Right atrium auricular region (tissue), 2 donors: ENCODE results near the gene SRSF3. TPM values are rescaled to one million over a fixed set of nuclear protein-coding genes. Genes with fewer than 3 reads are reported as not detected.
"Not testable (repeated sequence)": the region's sequence is repeated elsewhere in the genome, so short reads cannot be mapped to it uniquely, and the experiment has no call there.

ENCODE experiments used
- DNase-seq: peaks from one replicate; pipeline ENCODE4 v3.0.0-alpha.2; 2019; ENCODE audit warnings: low spot score
- H3K27ac ChIP-seq, 2 donors: fragments of 200-600 bp; sonication (generic); 1 replicate in 1 of 2; 2 replicates in 1 of 2; pipeline ENCODE4 v1.5.1; 2016 to 2019
- H3K27me3 ChIP-seq, 2 donors: fragments of 200-600 bp; sonication (generic); one replicate each; pipeline versions ENCODE4 v1.5.1 to v1.6.0; 2017 to 2019
- H3K36me3 ChIP-seq: fragments of 200-600 bp; sonication (generic); one replicate; pipeline ENCODE4 v1.5.1; 2016
- H3K4me1 ChIP-seq, 2 donors: fragments of 200-600 bp; sonication (generic); one replicate each; pipeline versions ENCODE4 v1.5.1 to v1.6.0; 2017 to 2019
- H3K4me3 ChIP-seq, 2 donors: fragments of 200-600 bp; sonication (generic); 1 replicate in 1 of 2; 2 replicates in 1 of 2; pipeline ENCODE4 v1.5.1; 2017 to 2019; ENCODE audit warnings: mild to moderate bottlenecking in 1 of 2, moderate library complexity in 1 of 2
- H3K9me3 ChIP-seq, 2 donors: fragments of 200-600 bp; sonication (generic); one replicate each; pipeline ENCODE4 v1.5.1; 2019
- total RNA-seq, 2 donors: library from RNA; depleted of rRNA; stranded (reverse); fragments of >200 nt; gene quantifications; one replicate each; pipeline ENCODE4 v1.1.0, GENCODE V29; 2016
- TF ChIP-seq, protein P1 (sequence below), 2 donors: fragments of 200-600 bp; sonication (generic); IDR thresholded peaks; one replicate each; pipeline ENCODE4 v1.5.1; 2019; ENCODE audit warnings: antibody characterized with exemption in 2 of 2

The SRSF3 gene
- total RNA-seq, 2 donors from 2014 or later, result 51.4 to 97.2 TPM

DNA sequence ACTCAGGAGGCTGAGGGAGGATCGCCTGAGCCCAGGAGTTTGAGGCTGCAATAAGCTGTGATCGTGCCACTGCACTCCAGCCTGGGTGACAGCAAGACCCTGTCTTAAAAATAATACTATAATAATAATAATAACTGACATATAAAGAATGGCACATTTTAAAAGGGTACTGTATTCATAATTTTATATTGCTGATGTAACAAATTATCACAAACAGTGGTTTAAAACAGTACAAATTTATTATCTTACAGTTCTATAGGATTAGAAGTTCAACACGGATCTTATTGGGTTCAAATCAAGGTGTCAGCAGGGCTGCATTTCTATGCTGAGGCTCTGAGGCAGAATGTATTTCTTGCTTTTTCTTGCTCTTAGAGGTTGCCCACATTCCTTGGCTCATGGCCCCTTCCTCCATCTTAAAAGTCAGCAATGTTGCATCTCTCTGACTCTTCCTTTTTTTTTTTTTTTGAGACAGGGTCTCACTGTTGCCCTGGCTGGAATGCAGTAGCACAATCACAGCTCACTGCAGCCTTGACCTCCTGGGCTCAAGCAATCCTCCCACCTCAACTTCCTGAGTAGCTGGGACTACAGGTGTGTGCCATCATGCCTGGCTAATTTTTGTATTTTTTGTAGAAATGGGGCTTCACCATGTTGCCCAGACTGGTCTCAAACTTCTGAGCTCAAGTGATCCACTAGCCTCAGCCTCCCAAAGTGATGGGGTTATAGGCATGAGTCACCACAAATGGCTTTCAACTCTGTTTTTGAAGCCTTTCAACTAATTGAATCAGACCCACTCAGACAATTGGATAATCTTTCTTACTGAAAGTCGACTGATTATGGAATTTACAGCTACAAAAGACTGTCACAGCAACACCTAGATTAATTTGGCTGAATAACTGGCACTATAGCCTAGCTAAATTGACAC lies 22.8 kb upstream of the SRSF3 start:
- H3K9me3 ChIP-seq, result no peaks in the 10 kb centered on the region
- H3K4me3 ChIP-seq, result no peak overlapping the region
- H3K4me1 ChIP-seq, result no peaks in the 10 kb centered on the region
- no peaks in the 10 kb centered on the region for H3K27me3 ChIP-seq
- no peaks in the 10 kb centered on the region for H3K36me3 ChIP-seq
- H3K27ac ChIP-seq, result no peak overlapping the region
- TF ChIP-seq, protein P1, sequence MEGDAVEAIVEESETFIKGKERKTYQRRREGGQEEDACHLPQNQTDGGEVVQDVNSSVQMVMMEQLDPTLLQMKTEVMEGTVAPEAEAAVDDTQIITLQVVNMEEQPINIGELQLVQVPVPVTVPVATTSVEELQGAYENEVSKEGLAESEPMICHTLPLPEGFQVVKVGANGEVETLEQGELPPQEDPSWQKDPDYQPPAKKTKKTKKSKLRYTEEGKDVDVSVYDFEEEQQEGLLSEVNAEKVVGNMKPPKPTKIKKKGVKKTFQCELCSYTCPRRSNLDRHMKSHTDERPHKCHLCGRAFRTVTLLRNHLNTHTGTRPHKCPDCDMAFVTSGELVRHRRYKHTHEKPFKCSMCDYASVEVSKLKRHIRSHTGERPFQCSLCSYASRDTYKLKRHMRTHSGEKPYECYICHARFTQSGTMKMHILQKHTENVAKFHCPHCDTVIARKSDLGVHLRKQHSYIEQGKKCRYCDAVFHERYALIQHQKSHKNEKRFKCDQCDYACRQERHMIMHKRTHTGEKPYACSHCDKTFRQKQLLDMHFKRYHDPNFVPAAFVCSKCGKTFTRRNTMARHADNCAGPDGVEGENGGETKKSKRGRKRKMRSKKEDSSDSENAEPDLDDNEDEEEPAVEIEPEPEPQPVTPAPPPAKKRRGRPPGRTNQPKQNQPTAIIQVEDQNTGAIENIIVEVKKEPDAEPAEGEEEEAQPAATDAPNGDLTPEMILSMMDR (IDR thresholded peaks at IDR 0.05), result no peak
- no peak for DNase-seq

DNA sequence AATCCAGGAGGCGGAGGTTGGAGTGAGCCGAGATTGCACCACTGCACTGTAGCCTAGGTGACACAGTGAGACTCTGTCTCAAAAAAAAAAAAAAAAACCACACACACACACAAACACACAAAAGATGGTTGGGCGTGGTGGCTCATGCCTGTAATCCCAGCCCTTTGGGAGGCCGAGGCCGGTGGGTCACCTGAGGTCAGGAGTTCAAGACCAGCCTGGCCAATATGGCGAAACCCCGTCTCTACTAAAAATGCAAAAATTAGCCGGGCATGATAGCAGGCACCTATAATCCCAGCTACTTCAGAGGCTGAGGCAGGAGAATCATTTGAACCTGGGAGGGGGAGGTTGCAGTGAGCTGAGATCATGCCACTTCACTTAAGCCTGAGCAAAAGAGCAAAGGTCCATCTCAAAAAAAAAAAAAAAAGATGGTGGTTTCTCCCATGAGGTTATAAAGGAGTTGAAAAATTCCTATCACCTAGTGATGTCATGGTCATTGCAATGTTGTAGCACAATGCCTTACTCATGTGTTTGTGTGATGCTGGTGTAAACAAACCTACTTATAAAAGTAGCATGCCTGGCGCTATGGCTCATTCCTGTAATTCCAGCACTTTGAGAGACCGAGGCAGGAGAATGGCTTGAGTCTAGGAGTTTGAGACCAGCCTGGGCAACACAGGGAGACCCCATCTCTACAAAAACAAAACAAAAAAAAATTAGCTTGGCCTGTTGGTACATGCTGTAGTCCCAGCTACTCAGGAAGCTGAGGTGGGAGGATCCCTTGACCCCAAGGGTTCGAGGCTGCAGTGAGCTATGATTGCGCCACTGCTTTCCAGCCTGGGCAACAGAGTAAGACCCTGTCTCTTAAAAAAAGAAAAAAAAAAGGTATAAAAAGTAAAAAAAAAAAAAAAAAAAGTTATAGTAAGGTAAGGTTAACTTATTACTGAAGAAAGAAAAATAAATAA lies 21.5 kb upstream of the SRSF3 start:
- not testable (repeated sequence) for H3K36me3 ChIP-seq, H3K9me3 ChIP-seq, H3K4me3 ChIP-seq, H3K4me1 ChIP-seq, DNase-seq, H3K27me3 ChIP-seq, H3K27ac ChIP-seq

DNA sequence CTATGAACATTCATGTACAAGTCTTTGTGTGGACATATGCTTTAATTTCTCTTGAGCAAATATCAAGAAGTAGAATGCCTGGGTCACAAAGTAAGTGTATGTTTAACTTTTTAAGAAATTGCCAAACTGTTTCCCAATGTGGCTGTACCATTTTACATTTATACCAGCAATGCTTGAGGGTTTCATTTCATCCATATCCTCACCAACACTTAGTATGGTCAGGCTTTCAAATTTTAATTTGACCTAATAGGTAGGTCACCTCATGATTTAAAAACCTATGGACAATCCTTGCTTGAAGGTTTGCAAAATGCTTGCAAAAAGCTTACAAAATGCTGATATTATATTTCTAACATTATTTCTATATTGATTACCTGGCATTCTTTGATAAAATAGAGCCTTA lies 19.5 kb upstream of the SRSF3 start:
- Histone ChIP-seq H3K27ac (no peak overlapping the region), H3K4me3 (no peak overlapping the region)

DNA sequence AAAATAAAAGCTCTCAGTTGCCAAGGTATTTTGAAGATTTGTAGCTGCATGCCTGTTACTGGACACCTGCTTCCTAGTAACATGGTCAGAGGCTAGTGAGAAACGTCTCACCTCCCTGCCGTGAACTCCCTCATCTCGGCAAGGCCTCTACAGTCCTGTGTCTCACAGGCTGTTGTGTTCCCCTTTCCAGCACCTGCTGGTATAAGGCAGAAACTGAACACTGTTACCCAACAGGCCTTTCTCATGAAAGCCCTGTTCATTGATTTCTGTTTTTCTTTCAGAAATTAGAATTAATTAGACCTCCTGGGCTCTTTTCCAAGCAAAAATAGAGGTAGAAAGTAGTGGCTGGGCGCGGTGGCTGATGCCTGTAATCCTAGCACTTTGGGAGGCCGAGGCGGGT lies 17.6 kb upstream of the SRSF3 start:
- Histone ChIP-seq H3K36me3 (no peaks in the 10 kb centered on the region), H3K4me3 (no peak overlapping the region), H3K27me3 (no peaks in the 10 kb centered on the region), H3K27ac (no peak overlapping the region), H3K9me3 (no peaks in the 10 kb centered on the region), H3K4me1 (peaks cover 0 to 14% of the 10 kb centered on the region in 2 donors)
- TF ChIP-seq, protein P1 (IDR thresholded peaks at IDR 0.05), result no peak
- no peak for DNase-seq

More for the DNA sequence above, 19.5 kb upstream of the SRSF3 start:
- Histone ChIP-seq H3K9me3 (no peaks in the 10 kb centered on the region), H3K36me3 (no peaks in the 10 kb centered on the region), H3K4me1 (peaks cover 0 to 6% of the 10 kb centered on the region in 2 donors), H3K27me3 (no peaks in the 10 kb centered on the region)
- no peak for DNase-seq
- TF ChIP-seq, protein P1 (IDR thresholded peaks at IDR 0.05), result no peak

DNA sequence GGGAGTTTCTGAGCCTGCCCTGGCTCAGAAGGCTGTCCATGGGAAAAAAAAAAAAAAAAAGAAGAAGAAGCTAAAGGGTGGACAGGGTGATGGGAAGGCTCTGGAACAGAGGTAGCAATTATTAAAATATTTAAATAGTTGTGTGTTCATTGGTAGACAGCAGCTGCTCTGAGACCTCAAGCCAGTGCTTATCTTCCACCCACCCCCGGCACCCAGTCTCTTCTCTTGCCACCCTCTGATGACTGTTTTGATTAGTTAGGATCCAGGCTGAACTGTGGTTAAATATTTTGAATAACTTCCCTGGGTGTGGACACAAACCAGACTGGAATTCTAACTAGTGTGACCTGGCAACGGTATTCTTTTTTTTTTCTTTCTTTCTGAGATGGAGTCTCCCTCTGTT lies 16.9 kb upstream of the SRSF3 start:
- TF ChIP-seq, protein P1 (IDR thresholded peaks at IDR 0.05), result no peak
- H3K27ac ChIP-seq, result no peak overlapping the region

DNA sequence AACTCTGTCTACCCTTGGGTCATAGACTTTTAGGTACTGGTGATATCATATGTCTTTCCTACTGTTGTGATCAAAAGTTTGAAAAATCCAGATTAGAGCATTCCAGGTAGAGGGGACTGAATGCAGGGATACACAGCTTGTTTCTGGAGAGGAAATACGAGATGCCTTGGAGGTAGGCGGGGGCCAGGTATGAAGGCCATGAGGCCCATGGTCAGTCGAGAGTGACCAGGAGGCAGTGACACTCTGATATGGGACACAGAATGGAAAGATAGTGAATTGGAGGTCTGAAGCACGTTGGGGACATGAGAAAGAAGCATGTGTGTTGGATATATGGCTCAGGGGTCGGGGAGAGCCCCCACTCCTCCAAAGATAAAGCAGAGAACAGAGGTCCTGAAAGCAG lies 16.1 kb upstream of the SRSF3 start:
- peaks cover 0 to 14% of the 10 kb centered on the region in 2 donors for H3K4me1 ChIP-seq
- no peak overlapping the region for H3K4me3 ChIP-seq
- no peak for DNase-seq
- no peaks in the 10 kb centered on the region for H3K9me3 ChIP-seq
- no peaks in the 10 kb centered on the region for H3K27me3 ChIP-seq
- TF ChIP-seq, protein P1 (IDR thresholded peaks at IDR 0.05), result no peak
- H3K27ac ChIP-seq, result no peak overlapping the region
- H3K36me3 ChIP-seq, result no peaks in the 10 kb centered on the region

More for the DNA sequence above, 16.9 kb upstream of the SRSF3 start:
- H3K4me3 ChIP-seq, result no peak overlapping the region
- no peaks in the 10 kb centered on the region for H3K9me3 ChIP-seq
- H3K4me1 ChIP-seq, result peaks cover 0 to 14% of the 10 kb centered on the region in 2 donors
- DNase-seq, result no peak
- no peaks in the 10 kb centered on the region for H3K27me3 ChIP-seq
- no peaks in the 10 kb centered on the region for H3K36me3 ChIP-seq
